Thyroid gland (tissue), 4 donors: ENCODE measurements around the gene RNF214. TPM values are rescaled to one million over a fixed set of nuclear protein-coding genes. Genes with fewer than 3 reads are reported as not detected.

Source experiments
- DNase-seq, 2 donors: peaks; one replicate each; pipeline ENCODE4 v3.0.0-alpha.2; 2019
- H3K27ac ChIP-seq, 3 donors: fragments of 200-600 bp; sonication (generic); 1 replicate in 2 of 3; 2 replicates in 1 of 3; pipeline ENCODE4 v1.5.1; 2016 to 2019; ENCODE audit warnings: mild to moderate bottlenecking in 1 of 3, moderate library complexity in 1 of 3
- H3K27me3 ChIP-seq: fragments of 200-600 bp; sonication (generic); one replicate; pipeline ENCODE4 v1.5.1; 2019
- H3K36me3 ChIP-seq, 2 donors: fragments of 200-600 bp; sonication (generic); one replicate each; pipeline ENCODE4 v1.5.1; 2016 to 2019
- H3K4me1 ChIP-seq, 2 donors: fragments of 200-600 bp; sonication (generic); one replicate each; pipeline ENCODE4 v1.5.1; 2017 to 2019
- H3K4me3 ChIP-seq, 3 donors: fragments of 200-600 bp; sonication (generic); replicated peaks in 1 of 3; 1 replicate in 2 of 3; 2 replicates in 1 of 3; pipeline ENCODE4 v1.5.1; 2016; ENCODE audit warnings: mild to moderate bottlenecking in 1 of 3
- H3K9me3 ChIP-seq: fragments of 200-600 bp; sonication (generic); one replicate; pipeline ENCODE4 v1.5.1; 2017
- POLR2A ChIP-seq, 2 donors: fragments of 450-650 bp; IDR thresholded peaks; one replicate each; pipeline ENCODE4 v1.6.1; 2017; ENCODE audit warnings: antibody characterized with exemption in 2 of 2, mild to moderate bottlenecking in 2 of 2, moderate library complexity in 1 of 2
- WGBS, 2 donors: methylation state at CpG; one replicate each; pipeline ENCODE4 v1.1.5; 2017; 5-methylcytosine and 5-hydroxymethylcytosine counted together
- intact Hi-C: fragments of 100-400 bp; cut with DNase I; formaldehyde crosslinking; loops from one replicate; pipeline ENCODE4 v1.15.1; 2023
- total RNA-seq, 4 donors: library from RNA; depleted of rRNA; stranded (reverse); fragments of >200 nt; gene quantifications; one replicate each; pipeline ENCODE4 v1.2.3, GENCODE V29; 2016
- TF ChIP-seq, protein P1 (sequence below), 6 experiments: fragments of 200-600 bp in 3 of 6; fragments of 450-650 bp in 3 of 6; sonication (generic) in 3 of 6; IDR thresholded peaks; one replicate each; pipeline ENCODE4 v1.5.1; 2016 to 2019; ENCODE audit warnings: antibody characterized with exemption in 6 of 6, mild to moderate bottlenecking in 2 of 6, inconsistent platforms in 1 of 6, moderate library complexity in 1 of 6

RNF214 gene
- total RNA-seq, 4 donors from 2014 or later, result 17.4 to 22.8 (median 20.0) TPM

DNA sequence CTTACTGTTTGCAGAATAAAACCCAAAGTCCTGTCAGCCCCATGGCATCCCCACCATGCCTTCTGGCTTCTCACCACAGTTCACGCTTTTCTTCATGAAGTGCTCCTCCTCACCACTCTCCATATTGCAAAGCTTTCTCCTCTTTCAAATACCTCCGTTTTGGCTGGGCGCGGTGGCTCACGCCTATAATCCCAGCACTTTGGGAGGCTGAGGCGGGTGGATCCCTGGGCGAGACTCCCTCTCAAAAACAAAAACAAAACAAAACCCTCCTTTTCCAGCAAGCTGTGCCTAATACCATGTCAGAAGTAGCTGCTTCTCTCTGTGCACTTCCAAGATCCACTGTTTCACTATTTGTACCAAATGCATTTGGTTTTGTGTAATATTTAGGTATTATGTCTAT is 76.8 kb downstream of the RNF214 start:
- no peak for DNase-seq
- H3K9me3 ChIP-seq, result no peaks in the 10 kb centered on the region
- TF ChIP-seq, protein P1, sequence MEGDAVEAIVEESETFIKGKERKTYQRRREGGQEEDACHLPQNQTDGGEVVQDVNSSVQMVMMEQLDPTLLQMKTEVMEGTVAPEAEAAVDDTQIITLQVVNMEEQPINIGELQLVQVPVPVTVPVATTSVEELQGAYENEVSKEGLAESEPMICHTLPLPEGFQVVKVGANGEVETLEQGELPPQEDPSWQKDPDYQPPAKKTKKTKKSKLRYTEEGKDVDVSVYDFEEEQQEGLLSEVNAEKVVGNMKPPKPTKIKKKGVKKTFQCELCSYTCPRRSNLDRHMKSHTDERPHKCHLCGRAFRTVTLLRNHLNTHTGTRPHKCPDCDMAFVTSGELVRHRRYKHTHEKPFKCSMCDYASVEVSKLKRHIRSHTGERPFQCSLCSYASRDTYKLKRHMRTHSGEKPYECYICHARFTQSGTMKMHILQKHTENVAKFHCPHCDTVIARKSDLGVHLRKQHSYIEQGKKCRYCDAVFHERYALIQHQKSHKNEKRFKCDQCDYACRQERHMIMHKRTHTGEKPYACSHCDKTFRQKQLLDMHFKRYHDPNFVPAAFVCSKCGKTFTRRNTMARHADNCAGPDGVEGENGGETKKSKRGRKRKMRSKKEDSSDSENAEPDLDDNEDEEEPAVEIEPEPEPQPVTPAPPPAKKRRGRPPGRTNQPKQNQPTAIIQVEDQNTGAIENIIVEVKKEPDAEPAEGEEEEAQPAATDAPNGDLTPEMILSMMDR (IDR thresholded peaks at IDR 0.05), result no peak
- TF ChIP-seq POLR2A (IDR thresholded peaks at IDR 0.05), result no peak
- H3K27ac ChIP-seq, result no peak overlapping the region
- no peaks in the 10 kb centered on the region for H3K27me3 ChIP-seq
- no peaks in the 10 kb centered on the region for H3K4me1 ChIP-seq
- WGBS, 2 donors, result 95% methylated on average over 7 of the region's 7 CpGs
- intact Hi-C loops, result no loop called here
- no peak overlapping the region for H3K4me3 ChIP-seq
- H3K36me3 ChIP-seq, result no peaks in the 10 kb centered on the region

DNA sequence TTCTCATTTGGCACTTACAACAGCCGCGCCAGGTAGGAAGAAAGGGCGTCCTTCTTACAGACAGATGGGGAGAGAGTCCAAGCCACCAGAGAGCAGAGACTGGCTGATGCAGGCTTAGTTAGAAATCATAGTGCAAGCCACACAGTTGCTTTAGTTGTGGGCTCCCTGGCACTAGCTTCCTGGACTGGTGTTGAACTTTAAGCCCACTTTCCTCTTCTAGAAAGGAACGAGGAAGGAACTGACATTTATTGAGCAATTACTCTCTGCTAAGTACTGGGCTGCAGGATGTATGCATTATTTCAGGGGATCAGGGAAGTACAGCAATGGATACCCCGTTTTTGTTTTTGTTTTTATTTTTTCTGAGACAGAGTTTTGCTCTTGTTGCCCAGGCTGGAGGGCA is 80.6 kb downstream of the RNF214 start:
- no peak overlapping the region for H3K27ac ChIP-seq
- no peaks in the 10 kb centered on the region for H3K27me3 ChIP-seq
- no peaks in the 10 kb centered on the region for H3K36me3 ChIP-seq
- H3K4me3 ChIP-seq, result no peak overlapping the region
- no peaks in the 10 kb centered on the region for H3K9me3 ChIP-seq
- 86 to 89% methylated on average over 5 of the region's 5 CpGs for WGBS, 2 donors
- TF ChIP-seq POLR2A (IDR thresholded peaks at IDR 0.05), result no peak
- TF ChIP-seq, protein P1 (IDR thresholded peaks at IDR 0.05), result no peak
- peaks cover 4 to 15% of the 10 kb centered on the region in 2 donors for H3K4me1 ChIP-seq
- intact Hi-C loops, result no loop called here
- DNase-seq, result no peak

DNA sequence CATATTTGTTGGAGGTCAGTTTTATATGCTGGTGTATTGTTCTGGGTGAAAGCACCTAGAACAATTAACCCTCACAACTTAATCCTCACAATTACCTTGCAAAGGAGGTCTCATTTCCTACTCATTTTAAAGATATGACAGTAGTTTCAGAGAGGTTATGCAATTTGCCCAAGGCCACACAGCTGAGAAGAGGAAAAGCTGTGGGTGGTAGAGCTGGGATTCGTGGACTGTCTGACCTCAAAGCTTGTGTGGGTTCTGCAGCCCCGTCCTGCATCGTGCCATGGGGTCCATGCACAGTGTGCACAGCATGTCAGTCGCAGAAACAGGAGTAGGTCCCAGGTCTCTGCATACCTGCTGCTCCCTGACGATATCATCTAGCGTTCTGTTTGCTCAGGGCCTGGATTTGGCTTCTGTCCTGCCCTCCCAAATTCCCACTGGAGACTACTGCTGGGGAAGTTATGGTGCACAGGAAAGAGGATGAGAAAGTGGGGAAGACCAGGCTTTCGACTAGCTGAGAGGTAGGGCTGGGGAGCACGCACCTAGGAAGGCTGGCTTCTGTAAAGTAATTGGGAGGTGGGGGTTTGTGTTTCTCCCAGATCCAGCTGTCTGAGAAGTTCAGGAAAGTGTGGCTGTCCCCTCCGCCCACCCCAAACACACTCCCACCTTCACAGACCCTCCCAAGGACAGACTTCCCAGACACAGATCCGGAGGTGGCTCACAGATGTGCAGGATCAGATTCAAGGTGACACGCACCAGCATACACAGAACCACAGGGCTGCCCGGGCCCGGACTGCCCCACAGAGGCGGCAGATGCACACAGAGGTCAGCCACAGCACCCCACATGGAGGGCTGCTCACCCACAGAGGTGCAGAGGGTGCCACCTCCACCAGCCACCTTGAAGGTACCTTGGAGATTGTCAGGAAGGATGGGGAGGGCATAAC is 81.6 kb downstream of the RNF214 start:
- no peaks in the 10 kb centered on the region for H3K36me3 ChIP-seq
- peaks cover 4 to 15% of the 10 kb centered on the region in 2 donors for H3K4me1 ChIP-seq
- intact Hi-C loops, result no loop called here
- no peak overlapping the region for H3K4me3 ChIP-seq
- no peak for TF ChIP-seq POLR2A (IDR thresholded peaks at IDR 0.05)
- TF ChIP-seq, protein P1 (IDR thresholded peaks at IDR 0.05), result no peak
- DNase-seq, result no peak
- WGBS, 2 donors, result 83 to 87% methylated on average over 9 to 14 of the region's 14 CpGs
- no peak overlapping the region for H3K27ac ChIP-seq
- H3K9me3 ChIP-seq, result no peaks in the 10 kb centered on the region
- H3K27me3 ChIP-seq, result no peaks in the 10 kb centered on the region

DNA sequence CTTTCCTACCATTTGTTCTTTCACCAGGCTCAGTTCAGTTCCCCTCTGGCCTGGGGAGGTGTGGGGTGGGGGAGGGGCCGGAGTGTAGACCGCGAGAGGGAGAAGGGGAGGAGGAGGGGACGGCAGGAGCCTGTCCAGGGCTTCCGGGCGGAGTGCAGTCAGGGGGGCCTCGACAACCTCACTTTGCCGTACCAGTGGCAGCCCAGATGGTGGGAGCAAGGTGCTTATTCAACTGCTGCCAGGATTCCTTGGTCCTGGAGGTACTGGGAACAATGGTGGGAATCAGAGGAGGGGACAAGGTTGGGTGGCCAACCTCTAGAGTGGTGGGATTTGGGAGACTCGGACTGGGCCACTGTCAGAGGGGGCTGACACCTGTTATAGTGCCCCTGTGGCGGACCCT is 82.4 kb downstream of the RNF214 start:
- H3K27ac ChIP-seq, result no peak overlapping the region
- TF ChIP-seq, protein P1 (IDR thresholded peaks at IDR 0.05), result no peak
- TF ChIP-seq POLR2A (IDR thresholded peaks at IDR 0.05), result no peak
- intact Hi-C loops, result no loop called here

More for the DNA sequence above, 82.4 kb downstream of the RNF214 start:
- 27 to 31% methylated on average over 9 of the region's 10 CpGs for WGBS, 2 donors
- no peaks in the 10 kb centered on the region for H3K9me3 ChIP-seq
- peak overlapping the region in 1 of 3 donors; percentile 58 for H3K4me3 ChIP-seq
- H3K27me3 ChIP-seq, result no peaks in the 10 kb centered on the region
- peaks cover 4 to 15% of the 10 kb centered on the region in 2 donors for H3K4me1 ChIP-seq
- H3K36me3 ChIP-seq, result no peaks in the 10 kb centered on the region
- DNase-seq, result peak in 1 of 2 donors; percentile 14
